Panc1 (cell line): Measurements from ENCODE around the gene CCDC60. TPM values are rescaled to one million over a fixed set of nuclear protein-coding genes. Genes with fewer than 3 reads are reported as not detected.

Source experiments
- ATAC-seq: fragments of 200-7000 bp; cut with Tn5 transposase; 2 replicates; pipeline ENCODE4 v1.9.1; 2020; ENCODE audit warnings: mild to moderate bottlenecking, moderate library complexity
- BruUV-seq: library from RNA; stranded (reverse); fragments of 400-500 nt; replicated peaks from 2 replicates; lab custom pipeline; 2021; lab: Mats Ljungman, UMichigan
- CTCF ChIA-PET: fragments of 300-600 bp; sonication (Branson Sonifier 250); formaldehyde crosslinking; loops from one replicate; lab custom pipeline; 2022; ENCODE audit warnings: antibody characterized with exemption; lab: Charles Lee
- POLR2A ChIA-PET: fragments of 300-600 bp; sonication (Branson Sonifier 250); formaldehyde crosslinking; loops from one replicate; lab custom pipeline; 2022; ENCODE audit warnings: antibody characterized with exemption; lab: Charles Lee
- DNase-seq: peaks from one replicate; pipeline ENCODE4 v3.0.0-alpha.2; 2010; ENCODE audit warnings: low read depth, low spot score
- H3K27ac ChIP-seq: 2 replicates; pipeline ENCODE4 v1.5.1; 2011; ENCODE audit warnings: mild to moderate bottlenecking, low read length, inconsistent platforms
- H3K27me3 ChIP-seq: fragments of 200-500 bp; sonication (Bioruptor generic); 2 replicates; pipeline ENCODE4 v1.6.0; 2014; ENCODE audit warnings: low read length, inconsistent platforms; ENCODE audit not compliant: control insufficient read depth, insufficient read depth
- H3K36me3 ChIP-seq: fragments of 200-500 bp; sonication (Bioruptor generic); 2 replicates; pipeline ENCODE4 v1.5.1; 2014; ENCODE audit warnings: inconsistent platforms, mild to moderate bottlenecking, low read length, moderate library complexity; ENCODE audit not compliant: control insufficient read depth, insufficient read depth
- H3K4me1 ChIP-seq: 2 replicates; pipeline ENCODE4 v1.5.1; 2011; ENCODE audit warnings: inconsistent platforms, mild to moderate bottlenecking, low read length, moderate library complexity; ENCODE audit not compliant: control insufficient read depth, insufficient read depth
- H3K4me3 ChIP-seq, 2 experiments: 2 replicates each; pipeline ENCODE4 v1.5.1; 2011 to 2012; ENCODE audit warnings: low read depth in 2 of 2, low read length in 2 of 2, mild to moderate bottlenecking in 2 of 2, inconsistent platforms in 1 of 2, moderate library complexity in 1 of 2
- H3K9me3 ChIP-seq: fragments of 200-500 bp; sonication (Bioruptor generic); 2 replicates; pipeline ENCODE4 v1.5.1; 2014; ENCODE audit warnings: low read depth, mild to moderate bottlenecking, inconsistent platforms, low read length, moderate library complexity; ENCODE audit not compliant: control insufficient read depth, insufficient read depth
- POLR2AphosphoS5 ChIP-seq: IDR thresholded peaks from 2 replicates; pipeline ENCODE4 v1.6.1; 2012; ENCODE audit warnings: mild to moderate bottlenecking, low read depth, low read length, moderate library complexity
- SIN3A ChIP-seq: IDR thresholded peaks from 2 replicates; pipeline ENCODE4 v1.6.1; 2012; ENCODE audit warnings: low read depth, mild to moderate bottlenecking, low read length, moderate library complexity, borderline replicate concordance; ENCODE audit not compliant: insufficient read depth
- TCF7L2 ChIP-seq: IDR thresholded peaks from 2 replicates; pipeline ENCODE4 v1.6.1; 2011; ENCODE audit warnings: mild to moderate bottlenecking, low read depth, low read length, inconsistent platforms
- in situ Hi-C: cut with HindIII; loops from 2 replicates; pipeline ENCODE4 v1.10.0; 2016; ENCODE audit warnings: low sequenced_read_pairs, low pct_unique_long_range_greater_than_20kb
- intact Hi-C: fragments of 100-400 bp; cut with micrococcal nuclease; formaldehyde crosslinking; loops from one replicate; pipeline ENCODE4 v1.10.0; 2022; ENCODE audit not compliant: unreplicated experiment
- total RNA-seq: library from RNA; stranded (reverse); gene quantifications from one replicate; pipeline ENCODE4 v1.2.1, GENCODE V29; 2021; ENCODE audit not compliant: unreplicated experiment
- TF ChIP-seq, protein P1 (sequence below): fragments of 450-650 bp; IDR thresholded peaks from 2 replicates; pipeline ENCODE4 v1.5.1; 2017; ENCODE audit warnings: mild to moderate bottlenecking
- TF ChIP-seq, protein P2 (sequence below), 2 experiments: IDR thresholded peaks; 2 replicates each; pipeline ENCODE4 v1.6.1; 2011 to 2012; ENCODE audit warnings: low read depth in 2 of 2, control low read depth in 1 of 2, low read length in 1 of 2, mild to moderate bottlenecking in 1 of 2, moderate library complexity in 1 of 2; ENCODE audit not compliant: insufficient read depth in 1 of 2

CCDC60 gene
- total RNA-seq, 1 experiment from 2014 or later: not detected

DNA sequence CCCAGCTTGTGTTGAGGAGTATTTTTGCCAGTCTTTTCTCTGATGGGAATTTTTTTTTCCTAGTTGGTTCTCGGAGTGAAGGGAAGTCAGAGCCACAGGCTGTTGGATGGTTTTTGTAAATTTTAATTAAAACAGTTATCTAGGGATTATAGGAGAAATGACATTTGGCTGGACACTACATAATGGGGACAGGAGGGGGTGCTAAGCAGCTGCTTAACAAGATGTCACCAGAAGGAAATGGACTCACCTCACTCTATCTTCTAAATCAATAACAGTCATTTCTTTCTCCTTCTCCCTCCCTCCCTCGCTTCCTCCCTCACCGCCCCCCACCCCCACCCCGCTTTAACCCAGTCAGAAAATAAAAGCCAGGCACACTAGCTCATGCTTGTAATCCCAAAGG is 165.7 kb downstream of the CCDC60 start:
- Histone ChIP-seq H3K4me3 (no peak overlapping the region), H3K27ac (no peak overlapping the region), H3K36me3 (no peaks in the 10 kb centered on the region), H3K9me3 (no peaks in the 10 kb centered on the region), H3K27me3 (peaks cover 16% of the 10 kb centered on the region), H3K4me1 (no peaks in the 10 kb centered on the region)
- in situ Hi-C loops: no loop called here
- POLR2A ChIA-PET: no interaction called here
- ATAC-seq (no peak), DNase-seq (no peak)
- no peak for TF ChIP-seq POLR2AphosphoS5
- TF ChIP-seq, protein P1, sequence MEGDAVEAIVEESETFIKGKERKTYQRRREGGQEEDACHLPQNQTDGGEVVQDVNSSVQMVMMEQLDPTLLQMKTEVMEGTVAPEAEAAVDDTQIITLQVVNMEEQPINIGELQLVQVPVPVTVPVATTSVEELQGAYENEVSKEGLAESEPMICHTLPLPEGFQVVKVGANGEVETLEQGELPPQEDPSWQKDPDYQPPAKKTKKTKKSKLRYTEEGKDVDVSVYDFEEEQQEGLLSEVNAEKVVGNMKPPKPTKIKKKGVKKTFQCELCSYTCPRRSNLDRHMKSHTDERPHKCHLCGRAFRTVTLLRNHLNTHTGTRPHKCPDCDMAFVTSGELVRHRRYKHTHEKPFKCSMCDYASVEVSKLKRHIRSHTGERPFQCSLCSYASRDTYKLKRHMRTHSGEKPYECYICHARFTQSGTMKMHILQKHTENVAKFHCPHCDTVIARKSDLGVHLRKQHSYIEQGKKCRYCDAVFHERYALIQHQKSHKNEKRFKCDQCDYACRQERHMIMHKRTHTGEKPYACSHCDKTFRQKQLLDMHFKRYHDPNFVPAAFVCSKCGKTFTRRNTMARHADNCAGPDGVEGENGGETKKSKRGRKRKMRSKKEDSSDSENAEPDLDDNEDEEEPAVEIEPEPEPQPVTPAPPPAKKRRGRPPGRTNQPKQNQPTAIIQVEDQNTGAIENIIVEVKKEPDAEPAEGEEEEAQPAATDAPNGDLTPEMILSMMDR: peak; percentile 16
- TF ChIP-seq, protein P2, sequence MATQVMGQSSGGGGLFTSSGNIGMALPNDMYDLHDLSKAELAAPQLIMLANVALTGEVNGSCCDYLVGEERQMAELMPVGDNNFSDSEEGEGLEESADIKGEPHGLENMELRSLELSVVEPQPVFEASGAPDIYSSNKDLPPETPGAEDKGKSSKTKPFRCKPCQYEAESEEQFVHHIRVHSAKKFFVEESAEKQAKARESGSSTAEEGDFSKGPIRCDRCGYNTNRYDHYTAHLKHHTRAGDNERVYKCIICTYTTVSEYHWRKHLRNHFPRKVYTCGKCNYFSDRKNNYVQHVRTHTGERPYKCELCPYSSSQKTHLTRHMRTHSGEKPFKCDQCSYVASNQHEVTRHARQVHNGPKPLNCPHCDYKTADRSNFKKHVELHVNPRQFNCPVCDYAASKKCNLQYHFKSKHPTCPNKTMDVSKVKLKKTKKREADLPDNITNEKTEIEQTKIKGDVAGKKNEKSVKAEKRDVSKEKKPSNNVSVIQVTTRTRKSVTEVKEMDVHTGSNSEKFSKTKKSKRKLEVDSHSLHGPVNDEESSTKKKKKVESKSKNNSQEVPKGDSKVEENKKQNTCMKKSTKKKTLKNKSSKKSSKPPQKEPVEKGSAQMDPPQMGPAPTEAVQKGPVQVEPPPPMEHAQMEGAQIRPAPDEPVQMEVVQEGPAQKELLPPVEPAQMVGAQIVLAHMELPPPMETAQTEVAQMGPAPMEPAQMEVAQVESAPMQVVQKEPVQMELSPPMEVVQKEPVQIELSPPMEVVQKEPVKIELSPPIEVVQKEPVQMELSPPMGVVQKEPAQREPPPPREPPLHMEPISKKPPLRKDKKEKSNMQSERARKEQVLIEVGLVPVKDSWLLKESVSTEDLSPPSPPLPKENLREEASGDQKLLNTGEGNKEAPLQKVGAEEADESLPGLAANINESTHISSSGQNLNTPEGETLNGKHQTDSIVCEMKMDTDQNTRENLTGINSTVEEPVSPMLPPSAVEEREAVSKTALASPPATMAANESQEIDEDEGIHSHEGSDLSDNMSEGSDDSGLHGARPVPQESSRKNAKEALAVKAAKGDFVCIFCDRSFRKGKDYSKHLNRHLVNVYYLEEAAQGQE (IDR thresholded peaks at IDR 0.05; ENCODE audit: insufficient read depth in 1 of 2, low read depth in 2 of 2, low read length in 1 of 2): no peak
- no TSS peak for BruUV-seq
- intact Hi-C loops: no loop called here
- CTCF ChIA-PET: no interaction called here

DNA sequence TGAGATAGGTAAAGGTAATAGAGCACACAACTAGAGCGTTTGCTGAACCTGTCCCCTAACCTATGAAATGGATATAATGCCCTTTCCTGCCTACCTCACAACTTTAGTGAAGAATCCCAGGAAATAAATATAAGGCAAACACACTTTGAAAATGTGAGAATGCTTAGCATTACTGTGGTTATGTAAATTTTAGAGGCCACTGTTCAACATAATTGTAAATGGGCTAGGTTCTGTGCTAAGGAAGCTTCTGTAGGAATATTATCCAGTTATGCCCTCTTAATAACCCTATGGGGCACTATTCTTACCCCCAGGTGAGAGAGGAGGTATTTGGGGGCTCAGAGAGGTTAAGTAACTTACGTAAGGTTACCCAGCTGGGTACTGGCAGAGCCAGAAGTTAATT is 166.5 kb downstream of the CCDC60 start:
- Histone ChIP-seq H3K4me3 (no peak overlapping the region), H3K9me3 (no peaks in the 10 kb centered on the region), H3K27ac (no peak overlapping the region), H3K27me3 (peaks cover 16% of the 10 kb centered on the region), H3K36me3 (no peaks in the 10 kb centered on the region), H3K4me1 (no peaks in the 10 kb centered on the region)
- BruUV-seq: no TSS peak
- POLR2A ChIA-PET: no interaction called here
- TF ChIP-seq POLR2AphosphoS5 (no peak), TCF7L2 (no peak), SIN3A (no peak)
- TF ChIP-seq, protein P1: no peak
- TF ChIP-seq, protein P2 (IDR thresholded peaks at IDR 0.05; ENCODE audit: insufficient read depth in 1 of 2, low read depth in 2 of 2, low read length in 1 of 2): no peak
- in situ Hi-C loops (no loop called here), intact Hi-C loops (no loop called here)
- DNase-seq (no peak), ATAC-seq (no peak)
- CTCF ChIA-PET: no interaction called here
